Measurements from ENCODE around the gene AGPAT1.

DNA sequence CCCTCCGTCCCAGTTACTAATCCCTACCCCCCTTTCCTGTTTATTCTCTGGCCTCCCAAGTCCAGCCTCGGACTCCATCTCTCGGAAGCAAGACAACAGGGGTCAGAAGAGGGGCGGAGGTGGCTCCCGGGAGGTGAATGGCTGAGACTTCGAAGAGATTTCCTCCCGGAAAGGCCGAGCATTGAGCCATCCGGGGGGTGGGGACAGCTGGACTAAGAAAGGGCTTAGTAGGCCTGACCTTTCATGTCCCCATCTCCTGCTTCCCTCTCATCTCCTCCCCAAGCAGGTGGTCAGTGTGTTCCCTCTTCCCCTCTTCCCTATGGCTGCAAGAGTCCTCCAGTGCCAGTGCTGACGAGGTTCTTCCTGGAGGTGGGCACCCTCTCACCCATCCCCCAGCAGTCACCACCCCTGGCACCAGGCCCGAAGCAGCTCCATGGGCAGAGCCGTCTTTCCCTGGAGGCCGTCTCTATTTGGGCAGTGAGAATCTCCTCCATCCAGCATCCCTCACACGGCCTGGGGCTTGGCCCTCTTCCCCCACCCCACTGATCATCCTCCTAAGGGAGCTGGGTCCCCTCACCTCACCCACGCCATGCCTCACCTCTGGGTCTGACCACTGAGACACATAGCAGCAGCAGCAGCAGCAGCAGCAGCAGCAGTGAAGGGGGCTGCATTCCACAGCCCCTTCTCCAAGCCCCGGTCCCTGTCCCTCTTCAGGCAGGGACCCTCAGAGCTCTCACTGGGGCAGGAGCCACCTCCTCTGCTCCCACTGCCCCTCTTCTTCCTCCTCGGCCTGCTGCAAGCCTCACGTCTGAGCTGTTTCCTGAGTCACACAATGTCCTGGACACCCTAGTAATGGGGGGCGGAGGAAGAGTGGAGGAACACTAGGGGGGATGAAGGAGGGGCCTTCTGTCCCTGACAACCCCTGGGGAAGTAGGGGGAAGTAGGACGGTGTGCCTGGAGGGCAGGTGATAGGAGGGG is 47.7 kb upstream of the AGPAT1 start, which contains the start of gene NOTCH4:
- TF ChIP-seq, protein P1, sequence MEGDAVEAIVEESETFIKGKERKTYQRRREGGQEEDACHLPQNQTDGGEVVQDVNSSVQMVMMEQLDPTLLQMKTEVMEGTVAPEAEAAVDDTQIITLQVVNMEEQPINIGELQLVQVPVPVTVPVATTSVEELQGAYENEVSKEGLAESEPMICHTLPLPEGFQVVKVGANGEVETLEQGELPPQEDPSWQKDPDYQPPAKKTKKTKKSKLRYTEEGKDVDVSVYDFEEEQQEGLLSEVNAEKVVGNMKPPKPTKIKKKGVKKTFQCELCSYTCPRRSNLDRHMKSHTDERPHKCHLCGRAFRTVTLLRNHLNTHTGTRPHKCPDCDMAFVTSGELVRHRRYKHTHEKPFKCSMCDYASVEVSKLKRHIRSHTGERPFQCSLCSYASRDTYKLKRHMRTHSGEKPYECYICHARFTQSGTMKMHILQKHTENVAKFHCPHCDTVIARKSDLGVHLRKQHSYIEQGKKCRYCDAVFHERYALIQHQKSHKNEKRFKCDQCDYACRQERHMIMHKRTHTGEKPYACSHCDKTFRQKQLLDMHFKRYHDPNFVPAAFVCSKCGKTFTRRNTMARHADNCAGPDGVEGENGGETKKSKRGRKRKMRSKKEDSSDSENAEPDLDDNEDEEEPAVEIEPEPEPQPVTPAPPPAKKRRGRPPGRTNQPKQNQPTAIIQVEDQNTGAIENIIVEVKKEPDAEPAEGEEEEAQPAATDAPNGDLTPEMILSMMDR (IDR thresholded peaks at IDR 0.05 in 2 of 3, conservative IDR thresholded peaks at IDR 0.05 in 1 of 3; ENCODE audit: borderline replicate concordance in 1 of 3, insufficient read depth in 1 of 3, low read depth in 2 of 3, low read length in 2 of 3) = no peak
- no peak for TF ChIP-seq ZNF274 (IDR thresholded peaks at IDR 0.05; ENCODE audit: low read depth, low read length)
- no peak for TF ChIP-seq SIN3A (IDR thresholded peaks at IDR 0.05; ENCODE audit: low read depth)
- no peak for TF ChIP-seq POLR2A (IDR thresholded peaks at IDR 0.05; ENCODE audit: borderline replicate concordance, extremely low read depth, insufficient read depth, insufficient read length)
- no peak for TF ChIP-seq EZH2 (IDR thresholded peaks at IDR 0.05)
- TF ChIP-seq SRF (IDR thresholded peaks at IDR 0.05; ENCODE audit: low read depth) = no peak
- TF ChIP-seq YY1 (IDR thresholded peaks at IDR 0.05; ENCODE audit: extremely low read depth, insufficient replicate concordance, low read depth, low read length) = no peak
- TF ChIP-seq CEBPB (IDR thresholded peaks at IDR 0.05; ENCODE audit: low read depth) = no peak
- TF ChIP-seq, protein P2, sequence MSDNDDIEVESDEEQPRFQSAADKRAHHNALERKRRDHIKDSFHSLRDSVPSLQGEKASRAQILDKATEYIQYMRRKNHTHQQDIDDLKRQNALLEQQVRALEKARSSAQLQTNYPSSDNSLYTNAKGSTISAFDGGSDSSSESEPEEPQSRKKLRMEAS (IDR thresholded peaks at IDR 0.05) = no peak

Measured in HCT116 (cell line).